ENCODE data around the gene SPEM2.

Gene SPEM2

DNA sequence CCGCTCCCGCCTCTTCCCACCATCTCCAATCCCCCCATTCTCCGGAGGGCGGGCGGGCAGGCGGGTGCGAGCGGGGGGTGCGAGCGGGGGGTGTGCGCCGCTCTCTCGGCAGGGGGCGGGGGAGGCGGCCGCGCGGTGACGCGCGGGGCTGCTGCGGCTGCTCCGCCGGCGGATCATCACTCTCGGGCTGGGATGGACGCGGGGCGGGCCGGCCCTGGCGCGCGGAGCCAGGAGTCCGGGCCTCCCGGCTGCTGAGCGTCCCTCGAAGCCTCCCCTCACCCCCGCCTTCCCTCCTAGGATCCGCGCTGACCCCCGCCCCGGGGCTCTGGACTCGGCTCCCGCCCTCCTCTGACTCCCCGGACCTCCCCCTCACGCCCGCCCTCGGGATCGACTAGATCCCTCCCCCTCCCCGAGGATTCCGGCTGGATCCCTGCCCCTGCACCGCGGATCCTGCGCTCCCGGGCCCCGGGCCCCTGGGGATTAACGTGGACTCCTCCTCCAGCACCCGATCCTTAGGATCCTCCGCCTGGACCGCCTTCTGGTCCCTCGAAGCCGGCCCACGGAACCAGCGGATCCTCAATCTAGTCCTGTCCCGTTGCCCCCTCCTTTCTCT, 20.6 kb upstream of the SPEM2 start:
- H3K9ac ChIP-seq (ENCODE audit: low read length): peak overlapping the region; percentile 75
- peaks cover 21% of the 10 kb centered on the region for H3K4me1 ChIP-seq (ENCODE audit: control insufficient read depth, insufficient read depth, low read length)
- H3K27me3 ChIP-seq (ENCODE audit: control insufficient read depth, insufficient read depth, low read length): peaks cover 4% of the 10 kb centered on the region; the same call in 1 of the 2 replicates
- no peaks in the 10 kb centered on the region for H3K9me3 ChIP-seq (ENCODE audit: control insufficient read depth, insufficient read depth, low read depth, low read length)
- peaks cover 17% of the 10 kb centered on the region for H3K36me3 ChIP-seq (ENCODE audit: control insufficient read depth, insufficient read depth, low read length)
- peak overlapping the region; percentile 50; the same call in 1 of the 2 replicates for H3K27ac ChIP-seq (ENCODE audit: low read depth, low read length)
- peak overlapping the region; percentile 75 for H3K4me3 ChIP-seq (ENCODE audit: low read depth, low read length)

DNA sequence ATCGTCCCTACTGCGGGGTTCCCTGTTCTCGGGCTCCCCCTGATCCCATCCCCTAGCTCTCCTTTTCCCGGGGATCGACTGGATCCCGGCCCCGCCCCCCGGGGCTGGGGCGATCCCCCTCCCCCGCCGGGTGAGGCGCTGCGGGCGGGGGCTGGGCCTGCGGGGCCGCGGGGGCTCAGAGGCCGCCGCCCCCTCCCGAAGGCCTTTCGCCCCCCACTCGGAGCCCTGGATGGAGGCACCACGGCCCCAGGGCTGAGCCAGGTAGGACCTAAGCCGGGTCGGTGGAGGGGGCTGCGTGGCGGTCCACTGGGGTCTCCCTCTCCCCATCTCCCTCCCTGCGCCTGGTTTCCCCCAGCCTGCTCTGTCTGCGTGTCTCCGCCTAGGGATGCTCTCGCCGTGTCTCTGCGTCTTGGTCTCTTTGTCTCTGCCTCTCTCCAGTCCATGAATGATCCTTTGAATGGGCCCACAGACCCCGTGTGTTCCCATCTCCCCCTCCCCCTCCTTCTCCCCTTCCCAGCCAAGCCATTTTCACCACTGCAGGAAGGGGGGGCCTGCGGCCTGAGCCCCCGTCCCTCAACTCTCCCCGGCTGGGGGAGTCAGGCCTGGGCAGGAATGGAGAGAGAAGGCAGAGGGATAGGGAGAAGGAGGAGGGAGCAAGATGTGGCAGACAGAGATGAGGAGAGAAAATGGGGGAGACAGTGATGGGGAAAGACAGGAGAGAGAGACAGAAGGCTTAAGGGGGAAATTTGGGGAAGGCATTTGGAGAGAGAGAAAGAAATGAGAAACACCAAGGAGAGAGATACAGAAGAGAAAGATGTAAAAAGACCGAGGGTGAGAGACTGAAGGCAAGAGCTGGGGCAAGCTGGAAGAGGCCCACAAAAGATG, 19.8 kb upstream of the SPEM2 start:
- Histone ChIP-seq H3K9ac (ENCODE audit: low read length) (peak overlapping the region; percentile 75), H3K4me3 (ENCODE audit: low read depth, low read length) (peak overlapping the region; percentile 75), H3K36me3 (ENCODE audit: control insufficient read depth, insufficient read depth, low read length) (peaks cover 25% of the 10 kb centered on the region), H3K27ac (ENCODE audit: low read depth, low read length) (peak overlapping the region; percentile 50; the same call in 1 of the 2 replicates), H3K27me3 (ENCODE audit: control insufficient read depth, insufficient read depth, low read length) (peaks cover 4% of the 10 kb centered on the region; the same call in 1 of the 2 replicates), H3K9me3 (ENCODE audit: control insufficient read depth, insufficient read depth, low read depth, low read length) (no peaks in the 10 kb centered on the region), H3K4me1 (ENCODE audit: control insufficient read depth, insufficient read depth, low read length) (peaks cover 21% of the 10 kb centered on the region)

DNA sequence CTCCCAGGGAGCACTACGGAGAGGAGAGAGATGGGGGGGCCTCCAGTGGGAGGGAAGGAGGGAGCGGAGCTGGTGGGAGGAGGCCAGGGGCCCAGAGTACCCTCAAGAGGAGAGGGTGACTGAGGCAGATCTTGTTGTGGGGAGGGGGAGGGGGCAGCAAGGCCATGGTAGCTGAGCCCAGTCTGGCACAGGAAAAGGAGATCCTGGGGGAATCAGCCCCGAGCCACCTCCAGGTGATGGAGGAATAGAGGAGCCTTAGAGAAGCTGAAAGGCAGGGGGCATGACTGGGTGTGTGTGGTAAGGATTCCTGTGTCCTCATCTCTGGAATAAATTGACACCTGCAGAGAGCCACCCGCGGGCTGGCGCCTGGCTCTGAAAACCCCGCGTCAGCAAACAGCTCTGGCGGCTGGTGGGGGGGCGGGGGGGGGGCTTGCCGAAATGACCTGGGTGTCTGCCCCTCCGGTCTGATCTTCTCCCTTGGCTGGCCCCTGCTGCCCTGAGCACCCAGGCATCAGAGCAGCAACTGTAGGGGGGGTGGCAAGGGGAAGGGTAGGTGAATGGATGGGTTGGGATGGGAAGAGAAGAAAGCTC, 19.1 kb upstream of the SPEM2 start:
- peak overlapping the region; percentile 70 for H3K9ac ChIP-seq (ENCODE audit: low read length)
- peaks cover 21% of the 10 kb centered on the region for H3K4me1 ChIP-seq (ENCODE audit: control insufficient read depth, insufficient read depth, low read length)
- H3K4me3 ChIP-seq (ENCODE audit: low read depth, low read length): peak overlapping the region; percentile 75
- H3K36me3 ChIP-seq (ENCODE audit: control insufficient read depth, insufficient read depth, low read length): peaks cover 29% of the 10 kb centered on the region
- no peak overlapping the region for H3K27ac ChIP-seq (ENCODE audit: low read depth, low read length)
- H3K27me3 ChIP-seq (ENCODE audit: control insufficient read depth, insufficient read depth, low read length): peaks cover 4% of the 10 kb centered on the region; the same call in 1 of the 2 replicates
- H3K9me3 ChIP-seq (ENCODE audit: control insufficient read depth, insufficient read depth, low read depth, low read length): no peaks in the 10 kb centered on the region

DNA sequence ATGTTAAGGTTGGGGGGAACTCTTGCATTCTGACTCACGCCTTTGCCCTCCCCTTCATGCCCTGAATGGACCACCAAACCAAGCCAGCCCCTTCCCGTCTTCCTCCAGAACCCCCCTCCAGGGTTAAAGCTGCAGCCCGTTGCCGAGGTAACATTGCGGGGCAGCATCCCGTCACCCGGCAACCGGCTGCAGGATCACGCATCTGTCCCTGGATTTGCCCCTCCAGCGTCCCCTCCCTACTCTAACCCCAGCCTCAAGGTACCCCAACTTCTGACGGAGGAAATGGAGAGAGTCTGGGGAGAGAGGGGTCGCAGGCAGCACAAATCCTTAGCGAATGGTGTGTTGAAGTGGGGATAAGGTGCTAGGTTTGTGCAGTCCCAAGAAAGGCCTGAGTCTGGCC, 18.3 kb upstream of the SPEM2 start:
- H3K4me3 ChIP-seq (ENCODE audit: low read depth, low read length): no peak overlapping the region

DNA sequence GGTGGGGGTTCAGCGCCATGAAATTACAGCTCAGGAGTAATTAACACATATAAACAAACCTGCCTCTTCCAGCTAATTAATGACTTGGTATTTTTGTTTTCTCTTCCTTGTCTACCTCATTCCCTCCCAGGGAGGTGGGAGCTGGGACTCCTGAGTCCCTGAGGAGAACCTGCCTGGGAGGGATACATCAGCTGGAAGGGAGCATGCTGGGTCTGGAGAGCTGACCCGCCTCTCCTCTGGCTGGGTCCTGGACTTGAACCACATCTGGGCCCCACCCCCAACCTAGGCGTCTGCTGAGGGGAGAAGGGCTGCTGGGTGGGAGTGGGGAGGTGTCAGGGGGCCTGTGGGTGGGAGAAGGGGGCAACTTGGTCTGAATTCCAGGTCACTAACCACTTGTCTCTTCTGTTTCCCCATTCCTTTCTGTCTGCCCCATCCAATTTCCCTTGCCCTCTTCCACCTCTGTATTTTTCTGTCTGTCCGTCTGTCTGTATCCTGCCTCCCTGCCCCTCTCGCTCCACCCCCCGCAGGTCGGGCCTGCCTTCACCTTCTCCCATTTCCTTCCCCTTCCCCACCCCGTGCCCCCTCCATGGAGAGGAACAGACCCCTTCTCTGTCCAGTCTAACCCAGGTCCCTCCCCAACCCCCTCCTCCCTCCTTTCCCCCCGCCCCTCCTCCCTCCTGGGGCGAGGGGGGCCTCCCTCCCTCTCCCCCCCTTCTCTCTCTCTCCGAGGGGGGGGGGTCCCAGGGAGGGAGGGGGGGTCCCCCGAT, 17.7 kb upstream of the SPEM2 start, which contains the start of gene NLGN2:
TSS of gene NLGN2 (plus strand) at position 361 of the 767 bp plus-strand sequence. CDS start 411 bp downstream, outside the sequence.
- Histone ChIP-seq H3K4me1 (ENCODE audit: control insufficient read depth, insufficient read depth, low read length) (peaks cover 21% of the 10 kb centered on the region), H3K27ac (ENCODE audit: low read depth, low read length) (no peak within 1 kb of the TSS), H3K27me3 (ENCODE audit: control insufficient read depth, insufficient read depth, low read length) (peaks cover 4% of the 10 kb centered on the region; the same call in 1 of the 2 replicates), H3K36me3 (ENCODE audit: control insufficient read depth, insufficient read depth, low read length) (peaks cover 27% of the 10 kb centered on the region), H3K9me3 (ENCODE audit: control insufficient read depth, insufficient read depth, low read depth, low read length) (no peaks in the 10 kb centered on the region), H3K4me3 (ENCODE audit: low read depth, low read length) (peak within 1 kb of the TSS; percentile 48), H3K9ac (ENCODE audit: low read length) (peak within 1 kb of the TSS; percentile 51)

More for the DNA sequence above, 18.3 kb upstream of the SPEM2 start:
- no peaks in the 10 kb centered on the region for H3K9me3 ChIP-seq (ENCODE audit: control insufficient read depth, insufficient read depth, low read depth, low read length)
- peaks cover 27% of the 10 kb centered on the region for H3K36me3 ChIP-seq (ENCODE audit: control insufficient read depth, insufficient read depth, low read length)
- H3K27me3 ChIP-seq (ENCODE audit: control insufficient read depth, insufficient read depth, low read length): peaks cover 4% of the 10 kb centered on the region; the same call in 1 of the 2 replicates
- no peak overlapping the region for H3K9ac ChIP-seq (ENCODE audit: low read length)
- H3K4me1 ChIP-seq (ENCODE audit: control insufficient read depth, insufficient read depth, low read length): peaks cover 21% of the 10 kb centered on the region
- no peak overlapping the region for H3K27ac ChIP-seq (ENCODE audit: low read depth, low read length)

DNA sequence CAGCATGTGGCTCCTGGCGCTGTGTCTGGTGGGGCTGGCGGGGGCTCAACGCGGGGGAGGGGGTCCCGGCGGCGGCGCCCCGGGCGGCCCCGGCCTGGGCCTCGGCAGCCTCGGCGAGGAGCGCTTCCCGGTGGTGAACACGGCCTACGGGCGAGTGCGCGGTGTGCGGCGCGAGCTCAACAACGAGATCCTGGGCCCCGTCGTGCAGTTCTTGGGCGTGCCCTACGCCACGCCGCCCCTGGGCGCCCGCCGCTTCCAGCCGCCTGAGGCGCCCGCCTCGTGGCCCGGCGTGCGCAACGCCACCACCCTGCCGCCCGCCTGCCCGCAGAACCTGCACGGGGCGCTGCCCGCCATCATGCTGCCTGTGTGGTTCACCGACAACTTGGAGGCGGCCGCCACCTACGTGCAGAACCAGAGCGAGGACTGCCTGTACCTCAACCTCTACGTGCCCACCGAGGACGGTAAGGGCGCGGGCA, 17.1 kb upstream of the SPEM2 start:
- peak overlapping the region; percentile 51 for H3K9ac ChIP-seq (ENCODE audit: low read length)

DNA sequence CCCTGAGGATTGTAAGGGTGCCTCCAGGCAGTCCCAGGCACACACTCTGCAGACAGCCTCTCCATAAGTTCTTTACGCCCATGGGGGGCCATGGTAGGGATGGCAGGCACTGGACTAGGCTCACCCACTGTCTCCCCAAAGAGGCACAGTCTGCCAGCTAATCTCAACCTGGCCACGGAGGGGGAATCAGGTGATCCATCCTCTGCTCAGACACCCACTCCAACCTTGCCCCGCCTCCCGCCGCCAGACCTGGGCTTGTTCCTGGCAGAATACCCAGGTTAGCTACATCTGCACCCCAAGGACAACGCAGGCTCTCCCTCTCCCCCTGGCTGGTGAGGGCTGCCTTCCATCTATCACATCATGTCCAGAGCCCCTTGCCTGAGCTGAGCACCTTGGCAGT, 16.6 kb upstream of the SPEM2 start:
- Histone ChIP-seq H3K27ac (ENCODE audit: low read depth, low read length) (no peak overlapping the region), H3K36me3 (ENCODE audit: control insufficient read depth, insufficient read depth, low read length) (peaks cover 32% of the 10 kb centered on the region), H3K27me3 (ENCODE audit: control insufficient read depth, insufficient read depth, low read length) (peaks cover 4% of the 10 kb centered on the region; the same call in 1 of the 2 replicates), H3K4me1 (ENCODE audit: control insufficient read depth, insufficient read depth, low read length) (peaks cover 22% of the 10 kb centered on the region), H3K9me3 (ENCODE audit: control insufficient read depth, insufficient read depth, low read depth, low read length) (no peaks in the 10 kb centered on the region), H3K4me3 (ENCODE audit: low read depth, low read length) (peak overlapping the region; percentile 48), H3K9ac (ENCODE audit: low read length) (peak overlapping the region; percentile 51)

More for the DNA sequence above, 17.1 kb upstream of the SPEM2 start:
- Histone ChIP-seq H3K27ac (ENCODE audit: low read depth, low read length) (no peak overlapping the region), H3K36me3 (ENCODE audit: control insufficient read depth, insufficient read depth, low read length) (peaks cover 32% of the 10 kb centered on the region), H3K27me3 (ENCODE audit: control insufficient read depth, insufficient read depth, low read length) (peaks cover 4% of the 10 kb centered on the region; the same call in 1 of the 2 replicates), H3K4me1 (ENCODE audit: control insufficient read depth, insufficient read depth, low read length) (peaks cover 22% of the 10 kb centered on the region), H3K4me3 (ENCODE audit: low read depth, low read length) (peak overlapping the region; percentile 48), H3K9me3 (ENCODE audit: control insufficient read depth, insufficient read depth, low read depth, low read length) (no peaks in the 10 kb centered on the region)

DNA sequence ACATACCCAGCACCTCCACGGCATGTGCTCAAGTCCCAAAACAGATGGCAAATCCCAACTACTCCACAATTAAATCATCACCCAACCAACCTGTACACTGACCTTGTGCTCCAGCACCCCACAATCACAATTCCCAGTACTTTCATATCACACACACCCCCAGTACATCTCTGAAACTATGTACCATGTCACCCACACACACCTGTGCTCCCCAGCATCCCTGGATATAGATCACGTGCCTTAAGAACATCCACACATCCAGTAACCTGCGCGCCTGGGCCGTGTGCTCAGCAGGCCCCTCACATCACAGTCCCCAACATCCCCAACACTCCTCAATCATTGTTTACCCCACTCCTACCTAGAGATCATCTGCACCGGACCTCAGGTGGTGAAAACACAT, 15.7 kb upstream of the SPEM2 start:
- no peak overlapping the region for H3K27ac ChIP-seq (ENCODE audit: low read depth, low read length)

DNA sequence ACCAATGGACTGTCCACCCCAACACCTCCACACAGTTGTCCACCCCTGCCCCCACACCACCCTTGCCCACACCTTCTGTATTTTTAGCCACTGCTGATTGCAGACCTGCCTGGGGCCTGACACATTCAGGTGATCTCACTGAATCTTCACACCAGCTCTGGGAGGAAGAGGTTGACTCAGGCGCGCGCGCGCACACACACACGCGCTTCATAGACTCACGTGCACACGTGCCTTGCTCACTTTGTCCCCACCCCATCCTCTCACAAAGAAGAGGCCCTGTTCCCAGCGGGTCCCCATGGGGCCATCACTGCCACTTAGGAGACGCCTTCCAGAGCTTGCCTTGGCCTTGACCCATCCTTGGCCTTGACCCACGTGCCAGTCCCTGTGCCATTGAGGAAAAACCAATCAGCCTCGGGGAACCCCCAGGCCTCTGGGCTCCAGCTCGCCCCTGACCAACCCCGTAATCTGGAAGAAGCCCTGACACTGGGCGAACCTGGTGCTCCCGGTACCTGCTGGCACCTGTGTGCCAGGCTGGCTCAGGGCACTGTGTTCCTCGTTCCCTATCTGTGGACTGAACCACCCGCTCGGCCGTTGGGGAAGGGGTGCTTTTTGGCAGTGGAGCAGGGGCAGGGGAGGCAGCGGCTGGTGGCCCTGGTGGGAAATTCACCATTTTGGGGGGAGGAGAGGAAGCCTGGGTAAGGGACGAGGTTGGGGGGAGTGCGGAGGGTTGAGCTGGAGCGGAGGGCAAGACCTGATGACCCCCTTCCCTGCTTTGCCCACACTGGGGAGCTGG, 14.6 kb upstream of the SPEM2 start:
- Histone ChIP-seq H3K27me3 (ENCODE audit: control insufficient read depth, insufficient read depth, low read length) (peaks cover 4% of the 10 kb centered on the region; the same call in 1 of the 2 replicates), H3K9me3 (ENCODE audit: control insufficient read depth, insufficient read depth, low read depth, low read length) (no peaks in the 10 kb centered on the region)

More for the DNA sequence above, 15.7 kb upstream of the SPEM2 start:
- Histone ChIP-seq H3K9ac (ENCODE audit: low read length) (no peak overlapping the region), H3K36me3 (ENCODE audit: control insufficient read depth, insufficient read depth, low read length) (peaks cover 34% of the 10 kb centered on the region), H3K4me3 (ENCODE audit: low read depth, low read length) (no peak overlapping the region), H3K4me1 (ENCODE audit: control insufficient read depth, insufficient read depth, low read length) (peaks cover 22% of the 10 kb centered on the region), H3K9me3 (ENCODE audit: control insufficient read depth, insufficient read depth, low read depth, low read length) (no peaks in the 10 kb centered on the region), H3K27me3 (ENCODE audit: control insufficient read depth, insufficient read depth, low read length) (peaks cover 4% of the 10 kb centered on the region; the same call in 1 of the 2 replicates)

More for the DNA sequence above, 14.6 kb upstream of the SPEM2 start:
- no peak overlapping the region for H3K4me3 ChIP-seq (ENCODE audit: low read depth, low read length)
- no peak overlapping the region for H3K9ac ChIP-seq (ENCODE audit: low read length)
- no peak overlapping the region for H3K27ac ChIP-seq (ENCODE audit: low read depth, low read length)
- peaks cover 22% of the 10 kb centered on the region for H3K4me1 ChIP-seq (ENCODE audit: control insufficient read depth, insufficient read depth, low read length)
- peaks cover 46% of the 10 kb centered on the region for H3K36me3 ChIP-seq (ENCODE audit: control insufficient read depth, insufficient read depth, low read length)
